ENCODE results near the gene SETD3.
A peak's percentile ranks its signal among the peaks of the same experiment; 100 is the strongest.

Gene SETD3

GRCh38 chr14:99395909-99396530, 84.6 kb downstream of the SETD3 start:
- no peak for DNase-seq (ENCODE audit: low read depth in 1 of 2, low spot score in 1 of 2)

DNA sequence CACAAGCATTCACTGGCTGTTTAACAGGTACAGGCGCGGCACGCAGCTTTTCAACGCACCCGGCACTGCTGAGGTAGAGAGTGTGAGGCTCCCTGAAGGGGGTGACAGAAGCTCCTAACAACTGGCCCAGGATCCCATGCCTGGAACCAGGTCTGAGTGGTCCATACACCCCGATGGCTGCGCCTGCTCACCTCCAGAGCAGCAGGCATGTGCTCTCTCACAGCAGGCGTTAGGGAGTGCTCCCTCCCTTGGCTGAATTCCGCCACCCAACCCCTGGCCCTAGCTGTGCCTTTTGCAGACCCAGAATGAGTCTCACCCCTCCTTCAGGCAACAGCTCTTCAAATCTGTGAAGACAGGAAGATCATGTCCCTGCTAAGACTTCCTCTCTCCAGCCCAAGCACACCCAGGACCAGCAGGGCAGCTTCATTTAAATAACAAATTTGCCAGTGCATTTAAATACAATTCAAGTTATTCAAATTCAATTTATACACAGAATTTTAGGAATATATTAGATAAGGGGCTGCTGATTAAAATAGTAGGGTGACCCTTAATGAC, 86.0 kb downstream of the SETD3 start:
- DNase-seq (ENCODE audit: low read depth in 1 of 2, low spot score in 1 of 2): no peak

GRCh38 chr14:99393059-99393655, 87.5 kb downstream of the SETD3 start:
- no peak for DNase-seq (ENCODE audit: low read depth in 1 of 2, low spot score in 1 of 2)

GRCh38 chr14:99391671-99392070, 89.0 kb downstream of the SETD3 start:
- no peak for DNase-seq (ENCODE audit: low read depth in 1 of 2, low spot score in 1 of 2)

- peak in 1 of 2 donors; percentile 8 for DNase-seq (ENCODE audit: low read depth in 1 of 2, low spot score in 1 of 2)
These were observed 91.4 kb downstream of the SETD3 start for GRCh38 chr14:99389174-99389826.

- no peak for DNase-seq (ENCODE audit: low read depth in 1 of 2, low spot score in 1 of 2)
These were observed 92.4 kb downstream of the SETD3 start for GRCh38 chr14:99388286-99388685.

- DNase-seq (ENCODE audit: low read depth in 1 of 2, low spot score in 1 of 2): no peak
These were observed 92.8 kb downstream of the SETD3 start for GRCh38 chr14:99387880-99388279.

GRCh38 chr14:99384450-99385417, 95.9 kb downstream of the SETD3 start:
- DNase-seq (ENCODE audit: low read depth in 1 of 2, low spot score in 1 of 2): no peak

DNA sequence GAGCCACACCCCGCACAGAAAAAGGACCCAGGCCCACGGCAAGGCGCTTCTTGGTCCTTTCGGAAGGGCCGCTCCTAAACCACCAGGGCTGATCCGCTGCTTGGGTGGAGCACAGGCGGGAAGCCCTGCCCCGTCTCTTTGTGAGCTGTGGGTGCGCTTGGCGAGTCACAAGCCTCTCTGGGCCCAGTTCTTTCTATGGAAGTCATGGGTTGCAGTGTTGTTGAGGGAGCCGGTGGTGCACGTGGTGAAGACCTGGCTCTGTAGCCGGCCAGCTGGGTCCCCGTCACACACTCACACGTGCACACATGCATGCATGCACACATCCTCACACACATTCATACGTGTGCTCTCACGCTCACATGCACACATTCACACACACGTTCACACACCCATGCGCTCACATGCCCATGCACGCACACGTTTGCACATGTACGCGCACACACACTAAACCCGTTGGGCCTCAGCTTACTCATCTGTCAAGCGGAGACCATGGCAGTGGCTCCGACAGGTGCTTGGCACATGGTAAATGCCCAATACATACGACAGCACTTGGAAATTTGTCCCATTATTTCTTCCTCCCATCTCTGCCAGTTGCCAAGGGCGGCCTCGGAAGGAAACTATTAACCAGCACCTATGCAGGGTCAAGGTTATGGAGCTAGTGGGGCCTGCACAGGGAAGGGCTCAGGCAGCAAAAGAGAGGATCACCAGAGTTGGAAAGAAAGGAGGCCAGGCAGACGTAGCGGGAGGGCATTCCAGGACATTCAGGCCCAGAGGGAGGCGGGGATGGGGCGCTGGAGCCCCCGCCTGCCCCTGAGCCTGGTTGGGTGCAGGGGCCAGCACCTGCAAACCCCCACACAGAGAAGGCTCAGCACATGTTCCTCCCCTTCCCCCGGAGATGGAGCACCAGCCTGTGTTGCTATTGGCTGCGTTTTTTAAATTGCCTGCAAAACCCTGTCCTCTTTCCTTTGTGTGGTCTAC, 96.9 kb downstream of the SETD3 start:
- DNase-seq (ENCODE audit: low read depth in 1 of 2, low spot score in 1 of 2): no peak

DNA sequence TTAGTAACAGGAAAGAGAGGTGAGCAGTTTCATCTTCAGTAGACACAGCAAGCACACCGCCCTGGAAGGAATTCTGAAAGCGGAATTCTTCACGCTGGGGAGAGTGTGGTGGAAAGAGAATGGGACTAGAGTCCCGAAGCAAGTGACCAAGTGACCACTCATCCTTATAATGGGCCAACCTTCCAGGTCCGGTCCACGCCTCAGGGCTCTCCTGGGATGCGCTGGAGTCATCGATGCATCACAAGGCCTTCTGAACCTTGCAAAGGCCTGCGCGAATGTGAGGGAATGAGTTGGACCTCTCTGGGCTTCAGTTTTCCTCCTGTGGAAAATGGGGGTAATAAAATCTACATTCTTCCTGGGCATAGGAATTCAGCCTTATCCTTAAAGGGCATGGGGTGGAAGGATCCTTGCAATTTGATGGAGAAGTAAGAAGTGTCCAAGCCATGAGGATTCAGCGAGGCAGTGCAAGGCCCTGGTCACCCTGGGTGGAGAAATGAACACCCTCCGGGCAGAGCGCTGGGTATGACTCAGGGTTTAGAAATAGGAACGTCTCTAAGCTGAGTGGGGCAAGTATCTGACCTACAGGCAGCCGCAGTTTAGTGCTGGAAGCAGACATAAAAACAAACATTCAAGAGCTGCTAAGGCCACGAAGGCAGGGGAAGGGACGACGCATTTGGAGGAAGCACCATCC, 97.7 kb downstream of the SETD3 start:
- DNase-seq (ENCODE audit: low read depth in 1 of 2, low spot score in 1 of 2): no peak

DNA sequence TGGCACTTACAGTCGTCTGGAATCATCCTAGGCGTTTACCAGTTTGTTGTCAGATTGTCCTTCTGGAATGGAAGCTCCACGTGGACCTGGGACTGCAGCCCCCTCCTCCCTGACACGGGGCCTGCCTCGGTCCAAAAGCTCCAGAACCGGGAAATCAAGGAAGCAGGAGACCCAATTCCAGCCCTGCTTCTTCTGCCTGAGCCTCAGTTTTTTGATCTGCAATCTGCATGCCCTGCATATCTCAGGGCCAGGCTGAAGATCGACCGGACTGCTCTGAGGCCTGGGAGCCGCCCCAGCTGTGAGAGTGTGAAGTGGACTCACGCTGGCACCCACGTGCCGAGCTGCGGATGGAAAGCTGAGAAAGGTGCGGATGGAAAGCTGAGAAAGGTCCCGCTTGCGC, 98.6 kb downstream of the SETD3 start:
- no peak for DNase-seq (ENCODE audit: low read depth in 1 of 2, low spot score in 1 of 2)

DNA sequence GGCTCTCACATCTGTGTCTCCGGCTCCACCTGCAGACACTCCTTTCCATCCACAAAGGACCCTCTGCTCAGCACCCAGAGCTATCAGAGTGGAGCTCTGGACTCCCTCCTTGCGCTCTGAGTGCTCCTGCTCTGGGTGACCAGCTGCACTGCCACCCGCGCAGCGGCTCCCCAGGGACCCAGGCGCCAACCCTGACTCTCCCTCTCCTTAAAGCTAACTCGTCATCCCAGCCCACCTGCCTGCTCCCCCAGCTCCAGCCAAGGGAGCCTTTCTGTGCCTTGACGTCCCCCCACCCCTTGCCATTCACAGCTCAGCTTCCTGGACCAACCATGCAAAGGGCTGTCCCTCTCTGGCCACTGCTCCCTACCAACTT, 99.0 kb downstream of the SETD3 start:
- DNase-seq (ENCODE audit: low read depth in 1 of 2, low spot score in 1 of 2): no peak

- DNase-seq (ENCODE audit: low read depth in 1 of 2, low spot score in 1 of 2): no peak
These were observed 99.5 kb downstream of the SETD3 start for GRCh38 chr14:99380991-99381687.

DNA sequence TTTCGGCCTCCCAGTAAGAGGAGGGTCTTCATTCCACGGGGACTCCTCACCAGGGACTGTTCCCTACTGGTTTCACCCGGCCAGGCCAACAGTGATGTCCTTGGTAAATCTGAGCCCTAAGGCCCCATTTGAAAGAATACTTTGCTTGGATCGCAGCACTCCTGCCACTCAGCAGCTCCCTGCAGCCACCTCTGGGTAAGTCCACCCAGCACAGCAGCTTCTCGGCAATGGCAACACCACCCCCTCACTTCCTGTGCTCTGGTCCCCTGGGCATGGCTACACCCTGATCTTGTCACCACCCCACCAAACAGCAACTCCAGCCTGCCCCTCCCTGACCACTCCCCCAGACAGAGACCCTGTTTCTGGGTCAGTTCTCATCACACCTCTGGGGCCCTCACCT, 100.3 kb downstream of the SETD3 start:
- no peak for DNase-seq (ENCODE audit: low read depth in 1 of 2, low spot score in 1 of 2)

GRCh38 chr14:99378782-99379214, 101.9 kb downstream of the SETD3 start:
- DNase-seq (ENCODE audit: low read depth in 1 of 2, low spot score in 1 of 2): no peak

- no peak for DNase-seq (ENCODE audit: low read depth in 1 of 2, low spot score in 1 of 2)
These were observed 102.7 kb downstream of the SETD3 start for GRCh38 chr14:99377951-99378350.

GRCh38 chr14:99374964-99375363, 105.7 kb downstream of the SETD3 start:
- no peak for DNase-seq (ENCODE audit: low read depth in 1 of 2, low spot score in 1 of 2)

GRCh38 chr14:99363616-99364290, 116.9 kb downstream of the SETD3 start:
- no peak for DNase-seq (ENCODE audit: low read depth in 1 of 2, low spot score in 1 of 2)
